GM12878 (cell line): ENCODE data around the gene C18orf63. TPM values are rescaled to one million over a fixed set of nuclear protein-coding genes. Genes with fewer than 3 reads are reported as not detected.

ENCODE experiments used
- ATAC-seq: fragments of 200-7000 bp; cut with Tn5 transposase; 3 replicates; pipeline ENCODE4 v1.9.1; 2020; ENCODE audit warnings: mild to moderate bottlenecking, moderate library complexity
- BruUV-seq: library from RNA; stranded (reverse); fragments of 400-500 nt; replicated peaks from 2 replicates; lab custom pipeline; 2021; lab: Mats Ljungman, UMichigan
- CTCF ChIA-PET: fragments of 300-600 bp; sonication (Branson Sonifier 250); formaldehyde crosslinking; extraction: SDS; loops from one replicate; lab custom pipeline; 2021; ENCODE audit warnings: inconsistent platforms; lab: Yijun Ruan, JAX
- POLR2A ChIA-PET: fragments of 350-600 bp; formaldehyde crosslinking; extraction: SDS; loops from one replicate; lab custom pipeline; 2021; ENCODE audit warnings: inconsistent platforms; lab: Charles Lee
- RAD21 ChIA-PET: fragments of 300-600 bp; sonication (Branson Sonifier 250); formaldehyde crosslinking; loops from one replicate; lab custom pipeline; 2023; ENCODE audit warnings: antibody characterized with exemption; ENCODE audit not compliant: unreplicated experiment; lab: Charles Lee
- SMC1A ChIA-PET: fragments of 300-600 bp; sonication (Branson Sonifier 250); formaldehyde crosslinking; loops from one replicate; lab custom pipeline; 2023; ENCODE audit not compliant: unreplicated experiment, uncharacterized antibody; lab: Charles Lee
- DNase-seq: peaks from one replicate; pipeline ENCODE4 v3.0.0-alpha.2; 2011; ENCODE audit warnings: low read depth, low spot score
- FAIRE-seq: peaks from 3 replicates; lab custom pipeline; 2011; peaks lifted over from hg19 to GRCh38; lab: Jason Lieb, UNC
- H2AFZ ChIP-seq: 2 replicates; pipeline ENCODE4 v1.6.0; 2011; ENCODE audit warnings: low read depth, low read length, control low read depth; ENCODE audit not compliant: control insufficient read depth
- H3K27ac ChIP-seq: 2 replicates; pipeline ENCODE4 v1.5.1; 2011; ENCODE audit warnings: control low read depth; ENCODE audit not compliant: control insufficient read depth, insufficient read depth
- H3K27me3 ChIP-seq, 2 experiments: replicated peaks in 1 of 2; 2 replicates each; pipeline versions ENCODE4 v1.6.0 to v1.6.1; 2011; ENCODE audit warnings: low read length in 1 of 2; ENCODE audit not compliant: control insufficient read depth in 2 of 2, insufficient read depth in 2 of 2
- H3K36me3 ChIP-seq, 2 experiments: 2 replicates each; pipeline ENCODE4 v1.5.1; 2011; ENCODE audit warnings: low read length in 1 of 2; ENCODE audit not compliant: control insufficient read depth in 2 of 2, insufficient read depth in 2 of 2
- H3K4me1 ChIP-seq: 2 replicates; pipeline ENCODE4 v1.6.1; 2011; ENCODE audit warnings: mild to moderate bottlenecking, low read length, moderate library complexity, mixed read lengths; ENCODE audit not compliant: control insufficient read depth, insufficient read depth
- H3K4me2 ChIP-seq: 2 replicates; pipeline ENCODE4 v1.6.0; 2011; ENCODE audit warnings: control low read depth; ENCODE audit not compliant: control insufficient read depth, insufficient read depth
- H3K4me3 ChIP-seq: fragments of 200-600 bp; sonication (generic); 2 replicates; pipeline ENCODE4 v1.5.1; 2016
- H3K79me2 ChIP-seq: 2 replicates; pipeline ENCODE4 v1.6.0; 2011; ENCODE audit warnings: low read length; ENCODE audit not compliant: control insufficient read depth, insufficient read depth
- H3K9ac ChIP-seq: 2 replicates; pipeline ENCODE4 v1.8.0; 2011; ENCODE audit warnings: low read length, control low read depth, mixed read lengths; ENCODE audit not compliant: control insufficient read depth, insufficient read depth
- H3K9me3 ChIP-seq: replicated peaks from 3 replicates; pipeline ENCODE4 v1.5.1; 2011; ENCODE audit warnings: mild to moderate bottlenecking, low read length; ENCODE audit not compliant: control insufficient read depth, insufficient read depth
- H4K20me1 ChIP-seq: 2 replicates; pipeline ENCODE4 v1.6.0; 2011; ENCODE audit not compliant: control insufficient read depth, insufficient read depth
- BCL3 ChIP-seq: IDR thresholded peaks from 2 replicates; pipeline ENCODE4 v1.6.1; 2011; ENCODE audit warnings: borderline replicate concordance, low read depth, mild to moderate bottlenecking, moderate library complexity, low read length; ENCODE audit not compliant: insufficient read depth, poor library complexity, severe bottlenecking
- CBFB ChIP-seq: IDR thresholded peaks from 2 replicates; pipeline ENCODE4 v1.6.1; 2016; ENCODE audit warnings: antibody characterized with exemption, low read depth
- CEBPZ ChIP-seq: fragments of 150-350 bp; IDR thresholded peaks from 2 replicates; pipeline ENCODE4 v1.6.1; 2016; ENCODE audit warnings: low read depth, low read length
- CHD2 ChIP-seq: IDR thresholded peaks from 2 replicates; pipeline ENCODE4 v1.6.1; 2011; ENCODE audit warnings: low read depth, low read length, improper control_type of control experiment, borderline replicate concordance
- CREM ChIP-seq: IDR thresholded peaks from 2 replicates; pipeline ENCODE4 v1.6.1; 2014; ENCODE audit warnings: antibody characterized with exemption, low read depth
- GATAD2B ChIP-seq: fragments of 450-650 bp; conservative IDR thresholded peaks from 2 replicates; pipeline ENCODE4 v1.6.1; 2017; ENCODE audit warnings: low read depth, mild to moderate bottlenecking, moderate library complexity
- NFIC ChIP-seq: IDR thresholded peaks from 2 replicates; pipeline ENCODE4 v1.6.1; 2012; ENCODE audit warnings: low read depth, mild to moderate bottlenecking, inconsistent platforms, low read length, moderate library complexity
- RFX5 ChIP-seq: IDR thresholded peaks from 2 replicates; pipeline ENCODE4 v1.6.1; 2011; ENCODE audit warnings: low read depth, low read length, improper control_type of control experiment
- USF1 ChIP-seq: IDR thresholded peaks from 2 replicates; pipeline ENCODE4 v1.6.1; 2011; ENCODE audit warnings: borderline replicate concordance, low read depth, mild to moderate bottlenecking, moderate library complexity, mixed read lengths, low read length; ENCODE audit not compliant: insufficient read depth; ENCODE audit errors: extremely low read length
- ZBED1 ChIP-seq: IDR thresholded peaks from 2 replicates; pipeline ENCODE4 v1.6.1; 2016; ENCODE audit warnings: borderline replicate concordance
- ZBTB4 ChIP-seq: fragments of 450-650 bp; formaldehyde crosslinking; IDR thresholded peaks from 2 replicates; pipeline ENCODE4 v1.4.0; 2022; ENCODE audit warnings: mild to moderate bottlenecking, moderate library complexity
- WGBS: methylation state at CpG from one replicate; pipeline ENCODE4 v1.1.6; 2016; ENCODE audit warnings: low lambda C conversion rate; ENCODE audit not compliant: insufficient replicate concordance, insufficient coverage; ENCODE audit errors: missing lambda C conversion rate; 5-methylcytosine and 5-hydroxymethylcytosine counted together
- in situ Hi-C: fragments of 300-500 bp; cut with MboI; formaldehyde crosslinking; loops from 9 replicates; pipeline ENCODE4 v1.14.3; 2018; ENCODE audit warnings: mixed read lengths
- intact Hi-C: fragments of 100-400 bp; cut with micrococcal nuclease; formaldehyde crosslinking; loops from one replicate; pipeline ENCODE4 v1.14.2; 2022; ENCODE audit not compliant: unreplicated experiment
- polyA plus RNA-seq, 11 experiments: library from polyadenylated mRNA; depleted of rRNA in 4 of 11; unstranded in 6 of 11; stranded (reverse) in 5 of 11; fragments of >200 nt; fragmentation: Nextera tagmentation in 4 of 11; fragmentation: Illumina TruSeq in 1 of 11; extraction: Ambion mirVana in 4 of 11; extraction: Trizol in 1 of 11; gene quantifications; 1 replicate in 1 of 11; 2 replicates in 10 of 11; pipeline versions ENCODE4 v1.2.1 to v1.2.3, GENCODE V29; 2011 to 2016; ENCODE audit warnings: inconsistent platforms in 2 of 11, missing spikeins in 2 of 11, low read depth in 1 of 11
- total RNA-seq, 4 experiments: library from RNA; depleted of rRNA in 3 of 4; stranded (reverse); fragments of >200 nt in 3 of 4; fragmentation: Illumina TruSeq in 1 of 4; extraction: Trizol in 1 of 4; gene quantifications; 2 replicates each; pipeline versions ENCODE4 v1.2.1 to v1.2.3, GENCODE V29; 2013 to 2021

C18orf63 gene
- total and polyA plus RNA-seq, 10 of the 15 experiments (the other 5 are each of a cell fraction or from before 2014, with no cell fraction given): not detected

- TF ChIP-seq NFIC (no peak), CBFB (no peak), GATAD2B (no peak)
Observed at GRCh38 chr18:74376523-74376922, 60.9 kb downstream of the C18orf63 start (continued).

- SMC1A ChIA-PET: interaction anchor here (0.9 to 1.7 kb wide), 3 partner anchors 12 to 105 kb away, joined by 3 to 4 read pairs (median 4); no protein-coding TSS in a partner anchor
- Histone ChIP-seq H3K9ac (no peak overlapping the region), H3K4me1 (peaks cover 4% of the 10 kb centered on the region), H3K4me2 (no peak overlapping the region), H3K36me3 (no peaks in the 10 kb centered on the region), H3K27me3 (peaks cover 0 to 4% of the 10 kb centered on the region in 2 experiments; a peak in 2 of 4 replicates), H3K79me2 (no peaks in the 10 kb centered on the region), H2AFZ (no peak overlapping the region; the same call in 1 of the 2 replicates)
- DNase-seq: no peak
- 39% methylated on average over 1 of the region's 1 CpG for WGBS
- RAD21 ChIA-PET: interaction anchor here (0.8 to 1.2 kb wide), 3 partner anchors 13 to 174 kb away, joined by 3 read pairs; no protein-coding TSS in a partner anchor
- BruUV-seq: no TSS peak
- intact Hi-C loops: no loop called here
- TF ChIP-seq RFX5 (no peak), CEBPZ (no peak), CHD2 (no peak), CREM (no peak), BCL3 (no peak), USF1 (no peak), ZBED1 (no peak), ZBTB4 (CRISPR knock-in tag) (no peak)
- TF ChIP-seq, all 136 proteins: peak for 0
- ATAC-seq: no peak
- Histone ChIP-seq H3K9me3 (no peaks in the 10 kb centered on the region; the same call in 2 of the 3 replicates), H3K4me3 (no peak overlapping the region), H3K27ac (no peak overlapping the region), H4K20me1 (no peaks in the 10 kb centered on the region)
- no peak for FAIRE-seq
- POLR2A ChIA-PET: no interaction called here
- in situ Hi-C loops: no loop called here
- CTCF ChIA-PET: interaction anchor here (0.8 to 1.6 kb wide), 5 partner anchors 15 to 174 kb away, joined by 3 to 5 read pairs (median 4); no protein-coding TSS in a partner anchor
Observed at GRCh38 chr18:74377776-74378175, 62.1 kb downstream of the C18orf63 start.
